Head of caudate nucleus (tissue), 42 donors: ENCODE data around the gene TRIM14.
"Not testable (repeated sequence)": the region's sequence is repeated elsewhere in the genome, so short reads cannot be mapped to it uniquely, and the experiment has no call there.

Source experiments
- DNase-seq, 42 donors: peaks; one replicate each; pipeline versions ENCODE4 v3.0.0 to v3.0.0-alpha.2; 2020 to 2021; ENCODE audit warnings: mixed read lengths in 7 of 42
- intact Hi-C: fragments of 100-400 bp; cut with DNase I; formaldehyde crosslinking; loops from one replicate; pipeline ENCODE4 v1.15.0; 2022

Gene TRIM14

DNA sequence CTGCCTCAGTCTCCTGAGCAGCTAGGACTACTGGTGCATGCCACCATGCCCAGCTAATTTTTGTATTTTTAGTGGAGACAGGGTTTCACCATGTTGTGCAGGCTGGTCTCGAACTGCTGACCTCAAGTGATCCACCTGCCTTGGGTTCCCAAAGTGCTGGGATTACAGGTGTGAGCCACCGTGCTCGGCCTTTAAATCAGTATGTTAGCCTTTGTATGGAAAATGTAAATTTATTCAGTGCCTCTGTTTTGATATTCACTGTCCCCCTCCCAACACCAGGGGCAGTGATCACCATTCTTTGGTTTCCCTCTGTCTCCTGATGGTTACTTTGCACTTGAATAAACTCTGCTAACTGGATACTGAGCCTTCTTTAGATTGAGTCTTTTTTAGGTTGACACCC is 28.3 kb downstream of the TRIM14 start:
- intact Hi-C loops, DNase-seq: not testable (repeated sequence)

DNA sequence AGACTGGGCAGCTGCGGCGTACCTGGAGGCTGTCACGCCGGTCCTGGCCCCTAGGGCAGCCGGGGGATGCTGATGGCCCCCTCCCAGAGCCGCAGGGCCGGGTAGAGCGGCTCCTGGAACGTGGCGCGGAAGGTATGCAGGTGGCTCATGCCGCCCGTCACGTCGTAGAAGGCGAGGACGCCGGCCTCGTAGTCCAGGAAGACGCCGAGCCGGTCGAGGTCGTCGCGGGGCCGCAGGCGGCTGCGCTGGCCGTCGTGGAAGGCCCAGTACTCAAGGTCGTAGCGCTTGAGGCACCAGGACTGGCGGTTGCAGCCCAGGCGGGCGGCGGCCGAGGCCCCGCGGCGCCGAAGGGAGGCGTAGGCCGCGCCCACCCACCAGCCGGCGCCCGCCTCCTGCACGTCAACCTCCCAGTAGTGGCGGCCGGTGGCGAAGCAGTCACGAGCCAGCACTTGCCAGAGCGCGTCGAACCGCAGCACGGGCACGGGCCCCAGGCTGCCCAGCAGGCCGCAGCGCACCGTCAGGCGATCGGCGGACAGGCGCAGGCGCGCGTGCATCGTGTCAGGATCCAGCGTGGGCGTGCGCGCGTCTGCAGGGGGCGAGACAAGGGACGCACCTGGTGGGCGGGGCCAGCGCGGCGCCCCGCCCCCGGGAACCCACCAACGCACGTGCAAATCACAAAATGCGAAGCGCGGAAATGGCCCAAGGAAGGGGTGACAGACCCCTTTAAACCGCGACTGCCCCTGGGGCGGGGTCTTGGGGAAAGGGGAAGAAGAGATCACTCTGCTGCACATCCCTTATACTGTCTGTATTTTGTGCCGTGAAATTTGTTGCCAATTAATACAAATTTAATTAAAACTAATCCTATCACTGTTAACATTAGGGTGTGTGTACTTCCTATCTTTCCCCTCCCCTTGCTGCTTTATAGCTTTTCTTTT is 31.3 kb downstream of the TRIM14 start:
- DNase-seq, result peak in 29 of 42 donors; percentile 18 to 65 (median 43)
- intact Hi-C loops, result loop anchor here (10.0 kb wide), 1 partner anchor 57 kb away; no protein-coding TSS in a partner anchor

DNA sequence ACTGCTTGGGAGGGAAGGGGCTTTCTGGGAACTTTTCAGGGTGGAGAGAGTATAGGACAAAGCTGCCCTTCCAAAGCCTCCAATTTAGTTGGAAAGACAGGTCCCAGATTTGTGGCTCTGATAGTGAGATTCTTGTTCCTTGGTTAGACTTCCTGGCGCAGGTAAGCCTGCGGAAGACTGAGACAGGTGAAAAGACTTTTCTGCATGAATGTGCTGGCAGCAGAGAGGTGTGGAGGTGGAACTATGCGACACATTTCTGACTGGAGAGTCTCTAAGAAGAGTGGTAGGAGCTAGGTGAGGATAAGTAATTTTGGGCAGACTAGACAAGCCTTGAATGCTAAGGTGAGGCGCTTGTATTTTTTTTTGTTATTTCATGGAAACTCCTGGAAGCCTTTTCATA is 32.6 kb downstream of the TRIM14 start:
- intact Hi-C loops, result loop anchor here (10.0 kb wide), 1 partner anchor 58 kb away; no protein-coding TSS in a partner anchor
- peak in 5 of 42 donors; percentile 26 to 57 (median 30) for DNase-seq

DNA sequence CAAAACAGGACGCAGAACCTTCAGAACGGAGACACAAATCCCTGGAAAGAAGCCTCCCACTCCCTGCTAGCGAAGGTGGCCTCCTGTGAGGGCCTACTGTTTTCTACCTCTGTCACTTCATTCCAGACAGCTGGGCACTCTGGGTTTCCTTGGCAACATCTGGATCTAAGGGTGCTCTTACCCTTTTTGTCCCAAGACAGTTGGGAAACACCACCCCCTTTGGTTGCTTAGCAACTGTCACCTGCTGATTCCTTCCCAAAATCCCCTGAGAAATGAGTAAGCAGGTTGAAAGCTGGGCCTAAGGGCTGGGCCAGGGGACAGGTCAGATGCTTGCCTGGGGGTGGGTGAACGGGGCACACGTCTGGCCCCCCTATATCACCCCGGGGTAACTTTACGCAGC is 33.1 kb downstream of the TRIM14 start:
- DNase-seq, result peak in 7 of 42 donors; percentile 16 to 60 (median 29)

DNA sequence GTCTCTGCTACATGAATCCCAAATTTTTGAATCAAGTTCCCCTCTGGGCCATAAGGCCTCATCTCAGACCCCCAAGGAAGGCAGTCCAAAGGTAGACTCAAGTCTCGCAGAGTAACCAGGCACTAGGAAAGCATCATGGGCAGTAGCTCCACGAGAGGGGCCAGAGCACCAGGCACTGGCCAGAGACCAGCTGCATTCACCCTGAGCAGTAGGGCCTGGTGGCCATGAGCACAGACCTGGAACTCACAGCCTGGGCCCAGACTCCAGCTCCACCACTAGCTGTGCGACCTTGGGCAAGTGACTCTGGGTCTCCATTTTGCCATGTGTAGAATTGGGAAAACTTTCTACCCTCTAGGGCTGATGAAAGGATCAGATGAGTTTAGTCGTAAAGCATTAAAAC is 34.0 kb downstream of the TRIM14 start:
- intact Hi-C loops, result loop anchor here (10.0 kb wide), 1 partner anchor 60 kb away; no protein-coding TSS in a partner anchor
- no peak for DNase-seq

More for the DNA sequence above, 33.1 kb downstream of the TRIM14 start:
- intact Hi-C loops, result loop anchor here (10.0 kb wide), 1 partner anchor 59 kb away; no protein-coding TSS in a partner anchor

DNA sequence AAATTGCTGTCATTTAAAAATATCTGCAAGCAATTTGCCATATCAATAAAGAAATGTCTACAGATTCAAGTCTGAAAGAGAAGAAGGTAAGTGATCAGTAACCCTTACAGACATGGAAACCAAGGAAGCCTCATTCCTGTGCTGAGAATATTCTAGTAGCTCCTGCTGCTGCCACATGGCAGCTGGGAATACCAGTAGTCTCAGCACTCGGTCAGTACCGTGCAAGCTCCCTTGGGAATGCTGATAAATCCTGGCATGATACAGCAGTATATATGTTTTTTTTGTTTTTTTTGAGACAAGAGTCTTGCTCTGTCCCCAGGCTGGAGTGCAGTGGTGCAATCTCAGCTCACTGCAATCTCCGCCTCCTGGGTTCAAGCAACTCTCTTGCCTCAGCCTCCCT is 34.6 kb downstream of the TRIM14 start:
- no peak for DNase-seq
- intact Hi-C loops, result loop anchor here (10.0 kb wide), 1 partner anchor 60 kb away; no protein-coding TSS in a partner anchor

DNA sequence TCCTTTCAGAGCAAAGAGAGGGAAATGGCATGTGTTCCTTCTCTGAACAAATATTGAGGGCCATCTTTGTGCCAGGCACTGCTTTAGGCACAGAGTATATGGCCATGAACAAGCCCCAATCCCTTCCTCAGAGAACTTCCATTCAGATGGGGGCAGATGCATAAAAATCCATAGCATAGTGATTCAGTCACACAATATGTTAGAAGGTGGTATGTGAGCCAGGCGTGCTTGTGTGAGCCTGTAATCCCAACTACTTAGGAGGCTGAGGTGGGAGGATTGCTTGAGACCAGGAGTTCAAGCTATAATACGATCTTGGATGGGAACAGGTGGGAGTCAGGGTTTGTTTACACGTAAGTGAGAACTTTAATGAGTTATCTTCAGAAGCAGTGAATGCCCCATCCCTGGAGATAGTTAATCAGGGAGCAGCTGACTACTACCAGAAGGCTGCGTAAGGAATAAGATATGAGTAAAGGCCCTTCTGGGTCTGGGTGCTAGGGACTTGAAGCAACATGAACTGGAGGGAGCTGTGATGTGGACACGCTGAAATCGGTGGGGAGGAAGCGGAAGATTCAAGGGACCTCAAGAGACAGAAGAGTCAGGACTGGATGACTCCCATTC is 35.3 kb downstream of the TRIM14 start:
- DNase-seq, result no peak
- intact Hi-C loops, result loop anchor here (10.0 kb wide), 1 partner anchor 61 kb away; no protein-coding TSS in a partner anchor

DNA sequence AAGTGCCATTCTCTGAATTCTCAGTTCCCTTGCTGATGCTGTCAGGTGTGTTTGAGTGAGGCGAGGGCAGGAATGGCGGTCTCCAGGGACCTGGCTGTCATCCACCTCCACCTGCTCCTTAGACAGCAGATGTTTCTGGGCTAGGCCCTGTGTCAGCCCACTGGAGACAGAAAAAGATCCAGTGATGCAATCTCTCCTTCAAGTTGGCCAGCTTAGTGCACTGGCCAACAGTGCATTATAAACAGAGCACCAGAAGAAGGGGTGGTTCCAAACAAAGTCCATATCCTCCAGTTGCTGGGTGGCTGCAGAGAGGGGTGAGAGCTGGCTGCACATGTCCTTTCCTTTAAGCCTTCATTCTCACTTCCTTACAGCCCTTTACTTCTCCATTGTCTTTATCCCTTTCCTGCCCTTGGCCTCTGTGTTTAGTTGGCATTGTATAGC is 35.9 kb downstream of the TRIM14 start:
- DNase-seq, result peak in 2 of 42 donors; percentile 18 to 43
- intact Hi-C loops, result loop anchor here (10.0 kb wide), 1 partner anchor 62 kb away; no protein-coding TSS in a partner anchor

DNA sequence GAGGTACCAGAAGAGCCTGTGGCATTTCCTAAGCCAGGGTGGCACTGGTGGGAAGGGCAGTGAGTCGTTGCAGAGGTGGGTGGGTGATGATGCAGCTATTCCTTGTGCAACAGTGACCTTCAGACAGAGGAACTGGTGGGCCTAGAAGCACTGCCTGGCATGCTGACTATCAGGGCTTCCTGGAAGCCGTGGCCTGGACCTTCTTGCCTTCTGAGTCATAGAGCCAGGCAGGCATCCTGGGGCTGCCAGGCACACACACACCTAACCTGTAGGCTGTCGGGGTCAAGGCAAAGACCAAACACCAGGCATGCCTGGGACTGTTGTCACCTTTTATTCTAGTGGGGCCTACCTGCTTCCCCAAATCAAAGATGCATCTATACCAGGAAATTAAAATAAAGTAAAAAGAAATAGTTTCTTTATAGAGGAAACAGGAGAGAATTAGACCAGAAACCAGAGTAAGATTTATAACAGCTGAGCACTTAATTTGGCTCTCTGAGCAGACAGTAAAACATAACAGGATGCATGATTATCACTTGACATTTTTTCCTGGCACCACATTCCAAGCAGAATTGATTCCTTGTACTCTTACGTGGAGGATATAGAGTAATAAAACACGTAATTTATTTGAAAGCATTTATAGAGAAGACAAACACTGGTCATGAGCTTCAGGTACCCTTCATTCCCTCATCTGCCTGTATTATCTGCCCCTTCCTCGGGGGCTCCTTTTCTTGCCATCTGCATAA is 37.4 kb downstream of the TRIM14 start:
- no peak for DNase-seq
- intact Hi-C loops, result loop anchor here (10.0 kb wide), 1 partner anchor 63 kb away; no protein-coding TSS in a partner anchor

DNA sequence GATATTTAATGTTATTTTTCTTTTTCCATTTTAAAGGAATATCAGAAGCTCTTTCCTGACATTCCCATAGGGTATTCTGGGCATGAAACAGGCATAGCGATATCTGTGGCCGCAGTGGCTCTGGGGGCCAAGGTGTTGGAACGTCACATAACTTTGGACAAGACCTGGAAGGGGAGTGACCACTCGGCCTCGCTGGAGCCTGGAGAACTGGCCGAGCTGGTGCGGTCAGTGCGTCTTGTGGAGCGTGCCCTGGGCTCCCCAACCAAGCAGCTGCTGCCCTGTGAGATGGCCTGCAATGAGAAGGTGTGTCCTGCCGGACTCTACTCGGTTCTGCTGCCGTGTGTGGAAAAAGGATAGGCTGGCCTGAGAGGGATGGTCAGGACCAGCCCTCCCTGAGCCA is 38.2 kb downstream of the TRIM14 start:
- no peak for DNase-seq
- intact Hi-C loops, result loop anchor here (10.0 kb wide), 1 partner anchor 64 kb away; no protein-coding TSS in a partner anchor

DNA sequence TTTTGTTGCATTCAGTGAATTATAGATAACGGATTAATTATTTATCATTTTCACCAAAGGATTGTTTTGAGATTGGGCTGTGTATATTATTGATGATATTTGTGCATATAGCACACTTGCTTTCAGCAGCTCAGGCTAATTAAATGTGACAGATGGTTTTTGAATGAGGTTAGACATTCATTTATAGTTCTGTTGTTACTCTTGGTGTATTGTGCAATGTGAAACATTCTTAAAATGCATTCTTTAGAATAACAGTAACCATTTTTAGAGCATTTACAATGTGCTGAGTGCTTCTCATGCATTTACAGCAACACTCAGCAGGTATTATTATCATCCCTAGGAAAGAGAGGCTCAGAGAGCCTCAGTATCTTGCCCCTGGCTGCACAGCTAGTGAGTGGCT is 38.7 kb downstream of the TRIM14 start:
- no peak for DNase-seq
- intact Hi-C loops, result loop anchor here (10.0 kb wide), 1 partner anchor 64 kb away; no protein-coding TSS in a partner anchor

DNA sequence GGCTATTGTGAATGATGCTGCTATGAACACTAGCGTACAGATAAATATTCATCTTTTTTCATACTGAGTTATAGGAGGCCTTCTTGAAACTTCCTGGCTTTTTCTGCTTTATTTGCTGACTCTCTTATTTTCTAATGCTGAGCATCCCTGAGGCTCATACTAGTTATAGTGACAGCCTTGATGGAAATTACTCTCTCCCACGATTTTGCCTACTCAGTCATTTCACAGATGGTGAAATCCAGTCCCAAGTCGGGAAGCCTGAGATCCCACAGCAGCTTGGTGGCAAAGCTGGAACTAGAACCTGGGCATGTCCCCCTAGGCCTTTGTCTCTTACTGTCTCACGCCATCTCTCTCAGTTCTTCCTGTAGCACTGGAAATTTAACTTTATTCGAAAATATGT is 40.1 kb downstream of the TRIM14 start:
- peak in 5 of 42 donors; percentile 30 to 59 (median 45) for DNase-seq
- intact Hi-C loops, result no loop called here

DNA sequence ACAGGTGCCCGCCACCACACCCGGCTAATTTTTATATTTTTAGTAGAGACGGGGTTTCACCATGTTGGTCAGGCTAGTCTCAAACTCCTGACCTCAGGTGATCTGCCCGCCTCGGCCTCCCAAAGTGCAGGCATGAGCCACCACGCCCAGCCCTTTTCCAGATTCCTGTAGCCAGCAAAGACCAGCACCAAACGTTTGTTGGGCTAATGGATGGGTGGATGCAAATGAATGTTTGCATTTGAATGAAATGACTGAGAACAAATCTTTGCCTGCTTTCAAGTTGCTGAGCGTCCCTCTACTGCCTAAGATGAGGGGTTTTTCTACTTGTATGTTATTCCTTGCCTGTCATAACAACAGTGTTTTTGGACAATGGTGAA is 42.5 kb downstream of the TRIM14 start:
- intact Hi-C loops, DNase-seq: not testable (repeated sequence)

DNA sequence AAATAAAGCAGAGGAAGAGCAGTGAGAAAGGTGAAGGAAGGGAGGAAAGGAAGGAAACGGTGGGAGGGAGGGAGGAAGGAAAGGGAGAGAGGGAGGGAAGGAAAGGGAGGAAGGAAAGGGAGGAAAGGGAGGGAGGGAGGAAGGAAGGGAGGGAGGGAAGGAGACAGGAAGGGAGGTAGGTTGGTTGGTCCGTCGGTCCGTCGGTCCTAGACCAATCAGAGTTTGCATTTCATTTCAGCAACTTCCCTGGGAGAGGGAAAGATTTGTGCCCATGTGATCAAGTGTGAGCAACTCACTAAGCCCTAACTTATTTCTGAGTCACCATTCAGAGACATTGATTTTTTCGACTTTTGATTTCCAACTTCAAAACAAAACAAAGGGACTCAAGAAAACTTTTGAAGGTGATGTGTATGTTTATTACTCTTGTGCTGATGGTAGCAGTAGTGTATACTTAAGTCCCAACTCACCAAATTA is 43.7 kb downstream of the TRIM14 start:
- no peak for DNase-seq
- intact Hi-C loops, result no loop called here

DNA sequence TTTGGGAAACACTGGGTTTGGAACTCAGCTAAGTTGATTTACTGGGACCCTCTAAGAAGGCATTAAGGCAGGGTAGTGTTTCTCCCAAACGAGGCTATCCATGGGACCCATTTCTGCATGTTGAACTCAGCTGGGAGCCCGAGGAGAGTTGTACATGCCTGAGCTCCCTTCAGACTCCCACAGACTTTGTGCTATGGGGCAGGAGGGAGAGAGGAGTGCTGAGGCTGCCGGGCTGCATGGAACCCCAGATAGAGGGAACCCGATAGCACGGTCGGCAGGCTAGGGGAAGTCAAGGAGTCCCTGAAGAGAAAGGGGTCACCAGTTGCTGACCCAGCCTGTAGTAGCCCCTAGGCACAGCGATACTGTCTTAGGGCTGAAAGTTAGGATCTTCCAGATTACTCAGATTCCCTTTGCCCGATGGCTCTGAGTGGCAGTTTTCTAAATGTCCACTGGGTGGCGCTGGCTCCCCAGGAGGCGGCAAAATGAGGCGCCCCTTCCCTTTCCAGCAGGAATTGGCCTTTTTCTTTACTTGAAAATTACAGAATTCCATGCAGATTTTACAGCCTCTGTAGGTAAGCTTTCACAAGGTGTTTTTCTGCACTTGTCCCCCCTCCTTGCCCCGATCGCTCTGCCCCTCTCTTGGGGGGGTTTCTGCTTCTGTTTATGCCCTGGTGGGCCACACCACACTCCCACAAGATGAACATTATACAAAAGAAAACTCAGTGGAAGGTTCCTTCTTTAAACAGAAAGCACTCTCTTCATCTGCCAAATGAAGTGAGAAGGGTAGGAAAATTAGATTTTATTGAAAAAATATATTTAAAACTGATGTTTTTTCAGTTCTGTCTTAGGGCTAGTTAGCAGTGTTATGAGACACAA is 44.7 kb downstream of the TRIM14 start:
- DNase-seq, result peak in 41 of 42 donors; percentile 37 to 89 (median 72)
- intact Hi-C loops, result loop anchor here (5.0 kb wide), 1 partner anchor 188 kb away; no protein-coding TSS in a partner anchor

DNA sequence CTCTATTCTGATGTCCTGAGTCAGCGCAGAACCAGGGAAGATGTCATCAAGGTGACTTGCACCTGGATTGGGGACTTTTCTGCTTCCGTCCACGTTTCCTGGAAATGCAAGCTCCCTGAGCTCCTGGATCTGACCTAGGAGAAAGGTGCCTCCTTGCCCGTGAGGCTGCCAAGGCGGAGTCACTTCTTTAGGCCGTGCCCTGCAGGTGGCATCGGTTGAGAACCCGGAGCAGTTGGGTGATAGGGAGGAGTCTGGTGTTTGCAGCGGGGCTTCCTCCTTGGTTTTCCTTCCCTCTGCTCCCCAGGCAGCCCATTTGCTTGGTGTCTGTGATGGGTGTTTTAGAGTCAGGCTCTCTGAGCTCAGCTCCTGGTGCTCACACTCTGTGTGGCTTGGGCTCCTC is 47.3 kb downstream of the TRIM14 start:
- DNase-seq, result no peak
- intact Hi-C loops, result loop anchor here (5.0 kb wide), 1 partner anchor 191 kb away; no protein-coding TSS in a partner anchor

DNA sequence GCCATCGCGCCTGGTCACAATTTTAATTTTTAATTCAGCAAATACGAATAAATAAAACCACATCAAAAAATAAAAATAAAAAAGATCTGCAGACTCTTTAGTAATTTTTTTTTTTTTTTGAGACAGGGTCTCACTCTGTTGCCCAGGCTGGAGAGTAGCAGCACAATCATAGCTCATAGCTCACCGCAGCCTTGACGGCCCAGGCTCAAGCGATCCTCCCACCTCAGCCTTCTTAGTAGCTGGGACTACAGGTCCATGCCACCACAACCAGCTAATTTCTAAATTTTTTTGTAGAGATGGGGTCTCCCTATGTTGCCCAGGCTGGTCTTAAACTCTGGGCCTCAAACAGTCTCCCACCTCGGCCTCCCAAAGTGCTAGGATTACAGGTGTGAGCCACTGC is 48.3 kb downstream of the TRIM14 start:
- intact Hi-C loops, result loop anchor here (5.0 kb wide), 1 partner anchor 192 kb away; no protein-coding TSS in a partner anchor

DNA sequence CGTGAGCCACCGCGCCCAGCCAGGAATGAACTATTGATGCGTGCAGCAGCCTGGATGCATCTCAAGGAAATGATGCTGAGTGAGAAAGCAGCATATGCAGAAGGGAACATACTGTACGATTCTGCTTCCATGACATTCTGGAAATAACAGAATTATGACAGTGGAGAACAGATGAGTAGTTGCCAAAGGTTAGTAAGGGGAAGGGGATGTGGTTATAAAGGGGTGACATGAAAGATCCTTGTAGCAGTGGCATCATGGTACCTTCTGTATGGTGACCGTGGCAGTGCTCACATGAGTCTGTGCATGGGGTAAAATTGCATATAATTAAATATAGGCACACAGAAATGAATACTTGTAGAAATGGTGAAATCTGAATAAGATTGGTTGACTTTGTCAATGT is 49.5 kb downstream of the TRIM14 start:
- intact Hi-C loops, result no loop called here
- DNase-seq, result no peak

More for the DNA sequence above, 48.3 kb downstream of the TRIM14 start:
- DNase-seq, result no peak
